Activated CD4-positive, alpha-beta T cell treated with anti-CD3 and anti-CD28 coated beads for 36 hours (primary cell): ENCODE results near the gene EFL1. TPM values are rescaled to one million over a fixed set of nuclear protein-coding genes. Genes with fewer than 3 reads are reported as not detected.
A peak's percentile ranks its signal among the peaks of the same experiment; 100 is the strongest.

ENCODE experiments used
- ATAC-seq: fragments of 200-7000 bp; cut with Tn5 transposase; one replicate; pipeline ENCODE4 v1.10.0; 2021; ENCODE audit warnings: mild to moderate bottlenecking, moderate library complexity
- CTCF ChIA-PET: fragments of 350-600 bp; sonication (Branson Sonifier 250); formaldehyde crosslinking; loops from one replicate; lab custom pipeline; 2021; ENCODE audit warnings: antibody characterized with exemption; lab: Charles Lee
- POLR2A ChIA-PET: fragments of 350-600 bp; sonication (Branson Sonifier 250); formaldehyde crosslinking; loops from one replicate; lab custom pipeline; 2021; ENCODE audit warnings: antibody characterized with exemption, inconsistent platforms; lab: Charles Lee
- DNase-seq: peaks from one replicate; pipeline ENCODE4 v3.0.0-alpha.2; 2020
- H3K27ac Mint-ChIP-seq: one replicate; pipeline ENCODE4 v1.8.0; 2021; ENCODE audit warnings: mixed read lengths
- H3K27me3 Mint-ChIP-seq: one replicate; pipeline ENCODE4 v1.8.0; 2021; ENCODE audit warnings: mixed read lengths
- H3K36me3 Mint-ChIP-seq: one replicate; pipeline ENCODE4 v1.8.0; 2021; ENCODE audit warnings: low read depth, mixed read lengths
- H3K4me1 Mint-ChIP-seq: one replicate; pipeline ENCODE4 v1.8.0; 2021; ENCODE audit warnings: mixed read lengths
- H3K4me3 Mint-ChIP-seq: one replicate; pipeline ENCODE4 v1.8.0; 2021; ENCODE audit warnings: mild to moderate bottlenecking, moderate library complexity, mixed read lengths
- H3K9me3 Mint-ChIP-seq: one replicate; pipeline ENCODE4 v1.8.0; 2021; ENCODE audit warnings: low read depth, mixed read lengths
- intact Hi-C, 2 experiments: fragments of 100-400 bp; cut with DNase I in 1 of 2; cut with micrococcal nuclease in 1 of 2; formaldehyde crosslinking; loops; one replicate each; pipeline versions ENCODE4 v1.14.2 to v1.15.1; 2022 to 2024; cut with DNase I, micrococcal nuclease
- total RNA-seq, 2 experiments: library from RNA; stranded (reverse); gene quantifications; one replicate each; pipeline ENCODE4 v1.2.3, GENCODE V29; 2021

EFL1 gene
- total RNA-seq, 2 experiments from 2014 or later: 25.0 to 30.2 TPM

- intact Hi-C loops: no loop called here
- CTCF ChIA-PET: no interaction called here
Observed at GRCh38 chr15:82118040-82118439, 144.5 kb downstream of the EFL1 start.

DNA sequence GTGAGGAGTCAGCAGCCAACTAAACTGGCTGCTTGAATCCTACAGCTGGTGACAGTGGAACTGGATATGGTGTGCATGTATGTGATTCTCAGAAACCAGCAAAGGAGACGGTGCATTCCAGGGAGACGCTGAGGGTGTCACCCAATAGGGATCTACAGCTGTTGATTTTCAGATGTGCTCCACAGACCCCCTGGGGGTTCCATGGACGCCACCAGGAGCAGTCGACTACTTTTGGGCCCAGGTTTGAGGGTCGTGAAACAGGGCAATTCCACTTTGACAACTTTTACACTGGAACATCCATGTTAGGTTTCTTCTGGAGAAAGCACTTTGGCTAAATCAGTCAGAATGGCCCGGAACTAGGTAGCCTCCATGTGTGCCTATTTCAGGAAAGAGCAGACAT lies 145.2 kb downstream of the EFL1 start:
- ChIA-PET CTCF (no interaction called here), POLR2A (interaction anchor here (0.5 kb wide), 1 partner anchor 14 kb away, joined by 6 read pairs; no protein-coding TSS in a partner anchor)
- Mint-ChIP-seq H3K4me1 (no peaks in the 10 kb centered on the region), H3K27ac (no peak overlapping the region), H3K36me3 (peaks cover 4% of the 10 kb centered on the region), H3K4me3 (no peak overlapping the region), H3K9me3 (no peaks in the 10 kb centered on the region), H3K27me3 (no peaks in the 10 kb centered on the region)
- ATAC-seq: no peak
- no peak for DNase-seq
- intact Hi-C loops: no loop called here

More at GRCh38 chr15:82118040-82118439, 144.5 kb downstream of the EFL1 start:
- POLR2A ChIA-PET: no interaction called here
- DNase-seq (no peak), ATAC-seq (no peak)
- H3K27me3 Mint-ChIP-seq: no peaks in the 10 kb centered on the region
- H3K4me3 Mint-ChIP-seq: no peak overlapping the region
- H3K9me3 Mint-ChIP-seq: no peaks in the 10 kb centered on the region
- no peak overlapping the region for H3K27ac Mint-ChIP-seq
- H3K36me3 Mint-ChIP-seq: peaks cover 4% of the 10 kb centered on the region
- H3K4me1 Mint-ChIP-seq: no peaks in the 10 kb centered on the region

DNA sequence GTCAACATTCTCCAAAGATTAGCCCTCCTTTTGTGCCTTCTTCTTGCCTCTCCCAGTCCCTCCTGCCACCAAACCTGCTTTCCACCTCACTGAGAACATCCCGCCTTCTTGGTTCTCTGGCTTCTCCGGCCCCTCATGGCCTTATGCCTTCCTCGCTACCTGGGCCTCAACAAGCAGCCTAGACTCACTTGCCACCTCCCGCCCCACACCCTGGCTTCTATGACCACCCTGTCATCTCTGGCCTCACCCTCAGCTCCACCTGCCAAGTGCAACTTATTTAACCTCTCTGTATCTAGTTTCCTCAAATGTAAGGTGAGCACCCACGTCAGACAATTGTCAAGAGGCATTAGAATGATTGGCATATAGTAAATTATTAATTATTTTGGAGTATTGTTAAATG lies 147.9 kb downstream of the EFL1 start:
- H3K27me3 Mint-ChIP-seq: no peaks in the 10 kb centered on the region
- DNase-seq (no peak), ATAC-seq (no peak)
- intact Hi-C loops: no loop called here
- CTCF ChIA-PET: no interaction called here
- no peak overlapping the region for H3K27ac Mint-ChIP-seq
- no peaks in the 10 kb centered on the region for H3K4me1 Mint-ChIP-seq
- H3K9me3 Mint-ChIP-seq: no peaks in the 10 kb centered on the region
- POLR2A ChIA-PET: no interaction called here
- H3K4me3 Mint-ChIP-seq: no peak overlapping the region
- H3K36me3 Mint-ChIP-seq: peaks cover 2% of the 10 kb centered on the region

- ChIA-PET POLR2A (no interaction called here), CTCF (interaction anchor here (0.6 kb wide), 1 partner anchor 719 kb away, joined by 3 read pairs; no protein-coding TSS in a partner anchor)
- Mint-ChIP-seq H3K36me3 (no peaks in the 10 kb centered on the region), H3K27me3 (no peaks in the 10 kb centered on the region), H3K27ac (no peak overlapping the region), H3K9me3 (no peaks in the 10 kb centered on the region), H3K4me3 (no peak overlapping the region), H3K4me1 (no peaks in the 10 kb centered on the region)
- intact Hi-C loops: no loop called here
- no peak for DNase-seq
- no peak for ATAC-seq
Observed at GRCh38 chr15:82113106-82113715, 149.3 kb downstream of the EFL1 start.

GRCh38 chr15:82111918-82112317 lies 150.6 kb downstream of the EFL1 start:
- Mint-ChIP-seq H3K36me3 (no peaks in the 10 kb centered on the region), H3K4me1 (no peaks in the 10 kb centered on the region), H3K27ac (no peak overlapping the region), H3K4me3 (no peak overlapping the region), H3K9me3 (no peaks in the 10 kb centered on the region), H3K27me3 (no peaks in the 10 kb centered on the region)
- ChIA-PET CTCF (interaction anchor here (0.9 kb wide), 1 partner anchor 8 kb away, joined by 6 read pairs; no protein-coding TSS in a partner anchor), POLR2A (no interaction called here)
- ATAC-seq (no peak), DNase-seq (no peak)
- intact Hi-C loops: no loop called here

DNA sequence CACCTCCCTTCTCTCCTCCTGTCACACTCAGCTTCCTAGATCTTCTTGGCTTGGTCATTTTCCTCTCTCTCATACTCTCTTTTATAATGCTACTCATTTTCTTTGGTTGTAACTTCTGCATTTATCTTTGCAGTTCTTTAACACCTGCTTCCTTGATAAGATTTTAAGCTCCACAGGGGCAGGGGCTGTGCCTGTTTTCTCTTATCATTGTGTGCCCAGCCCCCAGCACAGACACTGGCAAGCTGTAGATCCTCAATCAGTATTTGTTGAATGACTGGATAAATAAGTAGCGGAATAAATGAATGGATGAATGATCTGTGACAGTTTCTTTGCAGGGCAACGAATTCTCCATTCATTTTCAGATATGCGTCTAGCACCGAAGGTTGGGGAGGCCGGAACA lies 152.4 kb downstream of the EFL1 start:
- ChIA-PET CTCF (interaction anchor here (1.3 kb wide), 1 partner anchor 47 kb away, joined by 3 read pairs; no protein-coding TSS in a partner anchor), POLR2A (no interaction called here)
- no peak for ATAC-seq
- Mint-ChIP-seq H3K27me3 (no peaks in the 10 kb centered on the region), H3K4me3 (no peak overlapping the region), H3K9me3 (no peaks in the 10 kb centered on the region), H3K4me1 (no peaks in the 10 kb centered on the region), H3K27ac (no peak overlapping the region), H3K36me3 (no peaks in the 10 kb centered on the region)
- DNase-seq: no peak
- intact Hi-C loops: no loop called here

DNA sequence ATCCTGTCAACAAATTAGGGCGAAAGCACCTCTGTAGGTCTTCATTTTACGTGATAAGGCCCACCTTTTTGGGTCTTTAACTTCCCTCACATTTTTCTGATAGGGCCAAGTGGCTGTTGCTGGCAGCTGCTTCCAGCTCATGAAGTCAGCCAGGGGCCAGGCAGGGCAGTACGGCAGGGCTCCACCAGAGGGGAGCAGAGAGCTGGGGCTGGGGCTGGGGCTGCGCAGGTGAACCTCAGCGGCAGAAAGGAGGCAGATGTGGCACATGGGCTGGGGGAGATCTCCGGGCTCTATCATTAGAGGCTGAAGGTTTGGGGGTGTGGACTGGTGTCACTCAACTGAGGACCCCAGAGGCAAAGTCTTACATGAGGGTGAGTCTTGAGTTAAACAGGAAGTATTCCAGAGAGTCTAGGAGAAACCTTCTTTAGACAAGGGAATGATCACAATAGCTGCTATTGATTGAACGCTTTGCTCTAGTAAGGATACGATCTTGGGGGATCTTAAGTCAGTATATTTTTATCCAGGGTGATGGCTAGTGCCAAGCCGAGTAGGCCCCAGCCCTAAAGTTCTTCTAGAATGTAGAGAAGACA lies 153.9 kb downstream of the EFL1 start:
- DNase-seq (peak; percentile 87), ATAC-seq (peak; percentile 99)
- intact Hi-C loops: loop anchor here (1.0 to 5.0 kb wide), 4 partner anchors 32 to 626 kb away; no protein-coding TSS in a partner anchor
- no peaks in the 10 kb centered on the region for H3K27me3 Mint-ChIP-seq
- no peaks in the 10 kb centered on the region for H3K4me1 Mint-ChIP-seq
- H3K36me3 Mint-ChIP-seq: no peaks in the 10 kb centered on the region
- H3K27ac Mint-ChIP-seq: no peak overlapping the region
- no peak overlapping the region for H3K4me3 Mint-ChIP-seq
- ChIA-PET CTCF (interaction anchor here (0.6 to 1.4 kb wide), 20 partner anchors 8 to 940 kb away, joined by 3 to 9 read pairs (median 3); no protein-coding TSS in a partner anchor), POLR2A (no interaction called here)
- H3K9me3 Mint-ChIP-seq: no peaks in the 10 kb centered on the region

- Mint-ChIP-seq H3K27me3 (no peaks in the 10 kb centered on the region), H3K9me3 (no peaks in the 10 kb centered on the region), H3K4me3 (no peak overlapping the region), H3K36me3 (no peaks in the 10 kb centered on the region), H3K4me1 (no peaks in the 10 kb centered on the region), H3K27ac (no peak overlapping the region)
- ChIA-PET POLR2A (no interaction called here), CTCF (interaction anchor here (0.7 to 1.7 kb wide), 2 partner anchors 14 to 646 kb away, joined by 3 to 8 read pairs; no protein-coding TSS in a partner anchor)
- intact Hi-C loops: loop anchor here (5.0 kb wide), 2 partner anchors 91 to 624 kb away; no protein-coding TSS in a partner anchor
- DNase-seq (no peak), ATAC-seq (no peak)
Observed at GRCh38 chr15:82106679-82107078, 155.9 kb downstream of the EFL1 start.

DNA sequence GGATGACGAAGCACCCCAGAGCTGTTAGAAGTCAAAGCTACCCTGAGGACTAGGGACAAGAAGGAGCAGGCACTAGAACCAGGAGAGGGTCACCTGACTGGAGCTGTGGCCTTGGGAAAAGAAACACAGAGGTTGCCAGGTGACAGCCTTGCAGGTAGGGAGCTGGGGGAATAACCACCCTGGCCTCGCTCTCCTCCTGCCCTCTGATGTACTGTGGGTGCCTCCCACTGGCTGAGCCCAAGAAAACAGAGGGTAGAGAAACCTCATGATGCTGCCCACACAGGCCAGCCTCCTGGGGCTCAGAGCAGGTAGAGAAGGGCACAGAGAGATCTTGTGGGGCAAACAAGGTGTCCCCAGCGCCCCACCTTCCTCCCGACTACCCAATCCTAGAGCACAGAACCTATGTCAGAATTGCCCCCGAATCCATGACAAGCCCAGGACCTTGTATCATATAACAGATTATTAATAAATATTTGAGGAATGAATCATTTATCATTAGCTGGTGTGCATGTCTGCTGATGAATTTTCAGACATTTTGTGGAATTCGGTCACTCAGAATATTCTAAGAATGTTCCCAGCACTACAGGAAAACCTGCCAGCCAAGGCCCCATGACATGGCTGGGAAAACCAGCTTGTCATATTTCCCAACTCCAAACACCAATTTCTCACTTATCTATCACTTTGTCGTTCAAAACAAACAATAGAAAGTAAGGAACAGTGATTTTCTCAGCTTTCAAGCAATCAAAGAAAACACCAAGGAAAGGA lies 156.9 kb downstream of the EFL1 start:
- no peaks in the 10 kb centered on the region for H3K4me1 Mint-ChIP-seq
- DNase-seq (no peak), ATAC-seq (no peak)
- H3K27ac Mint-ChIP-seq: no peak overlapping the region
- H3K4me3 Mint-ChIP-seq: no peak overlapping the region
- peaks cover 1% of the 10 kb centered on the region for H3K27me3 Mint-ChIP-seq
- ChIA-PET CTCF (interaction anchor here (0.5 to 0.7 kb wide), 2 partner anchors 44 to 645 kb away, joined by 3 read pairs; no protein-coding TSS in a partner anchor), POLR2A (no interaction called here)
- no peaks in the 10 kb centered on the region for H3K9me3 Mint-ChIP-seq
- no peaks in the 10 kb centered on the region for H3K36me3 Mint-ChIP-seq
- intact Hi-C loops: loop anchor here (5.0 kb wide), 2 partner anchors 92 to 623 kb away; no protein-coding TSS in a partner anchor

GRCh38 chr15:82103468-82103867 lies 159.1 kb downstream of the EFL1 start:
- no peaks in the 10 kb centered on the region for H3K9me3 Mint-ChIP-seq
- intact Hi-C loops: no loop called here
- no peak overlapping the region for H3K4me3 Mint-ChIP-seq
- H3K4me1 Mint-ChIP-seq: no peaks in the 10 kb centered on the region
- H3K27ac Mint-ChIP-seq: no peak overlapping the region
- ATAC-seq: no peak
- H3K27me3 Mint-ChIP-seq: peaks cover 2% of the 10 kb centered on the region
- ChIA-PET POLR2A (no interaction called here), CTCF (interaction anchor here (1.0 to 1.3 kb wide), 2 partner anchors 9 to 548 kb away, joined by 3 to 6 read pairs; no protein-coding TSS in a partner anchor)
- DNase-seq: no peak
- H3K36me3 Mint-ChIP-seq: no peaks in the 10 kb centered on the region

GRCh38 chr15:82100111-82100929 lies 162.2 kb downstream of the EFL1 start:
- Mint-ChIP-seq H3K9me3 (no peaks in the 10 kb centered on the region), H3K27me3 (peaks cover 2% of the 10 kb centered on the region), H3K36me3 (no peaks in the 10 kb centered on the region), H3K27ac (no peak overlapping the region), H3K4me3 (no peak overlapping the region), H3K4me1 (no peaks in the 10 kb centered on the region)
- no peak for ATAC-seq
- intact Hi-C loops: no loop called here
- no peak for DNase-seq
- ChIA-PET POLR2A (no interaction called here), CTCF (interaction anchor here (1.3 kb wide), 1 partner anchor 27 kb away, joined by 5 read pairs; no protein-coding TSS in a partner anchor)
